GM23248 (cell line): ENCODE results near the gene NME2. TPM values are rescaled to one million over a fixed set of nuclear protein-coding genes. Genes with fewer than 3 reads are reported as not detected.

ENCODE experiments used
- DNase-seq: peaks from one replicate; pipeline ENCODE4 v3.0.0-alpha.2; 2015
- H2AFZ ChIP-seq: fragments of 200-600 bp; sonication (generic); 2 replicates; pipeline ENCODE4 v1.6.1; 2016; ENCODE audit warnings: antibody characterized with exemption
- H3F3A ChIP-seq: fragments of 200-600 bp; sonication (generic); 2 replicates; pipeline ENCODE4 v1.6.1; 2016; ENCODE audit warnings: mild to moderate bottlenecking, antibody characterized with exemption, mixed run types; ENCODE audit not compliant: insufficient read depth
- H3K27ac ChIP-seq: fragments of 200-600 bp; sonication (generic); 2 replicates; pipeline ENCODE4 v1.5.1; 2016; ENCODE audit warnings: mild to moderate bottlenecking
- H3K27me3 ChIP-seq: fragments of 200-600 bp; sonication (generic); replicated peaks from 2 replicates; pipeline ENCODE4 v1.6.1; 2016; ENCODE audit warnings: mild to moderate bottlenecking; ENCODE audit not compliant: insufficient read depth
- H3K36me3 ChIP-seq: fragments of 200-600 bp; sonication (generic); 2 replicates; pipeline ENCODE4 v1.6.1; 2016; ENCODE audit warnings: low read depth, mild to moderate bottlenecking
- H3K4me1 ChIP-seq: fragments of 200-600 bp; sonication (generic); 2 replicates; pipeline ENCODE4 v1.6.1; 2016; ENCODE audit warnings: mild to moderate bottlenecking; ENCODE audit not compliant: insufficient read depth
- H3K4me2 ChIP-seq: fragments of 200-600 bp; sonication (generic); one replicate; pipeline ENCODE4 v1.6.1; 2016; ENCODE audit warnings: mild to moderate bottlenecking; ENCODE audit not compliant: unreplicated experiment
- H3K4me3 ChIP-seq: fragments of 200-600 bp; sonication (generic); 2 replicates; pipeline ENCODE4 v1.5.1; 2016; ENCODE audit warnings: mild to moderate bottlenecking
- H3K79me2 ChIP-seq: fragments of 200-600 bp; sonication (generic); 2 replicates; pipeline ENCODE4 v1.6.1; 2016; ENCODE audit warnings: mild to moderate bottlenecking; ENCODE audit not compliant: insufficient read depth
- H3K9ac ChIP-seq: fragments of 200-600 bp; sonication (generic); 2 replicates; pipeline ENCODE4 v1.6.1; 2016; ENCODE audit warnings: mild to moderate bottlenecking
- H3K9me2 ChIP-seq: fragments of 200-600 bp; sonication (generic); 2 replicates; pipeline ENCODE4 v1.6.1; 2016; ENCODE audit warnings: mixed run types, mild to moderate bottlenecking, moderate library complexity; ENCODE audit not compliant: insufficient read depth
- H3K9me3 ChIP-seq: fragments of 200-600 bp; sonication (generic); one replicate; pipeline ENCODE4 v1.6.1; 2017; ENCODE audit warnings: low read depth
- H4K20me1 ChIP-seq: fragments of 200-600 bp; sonication (generic); 2 replicates; pipeline ENCODE4 v1.6.0; 2016; ENCODE audit not compliant: insufficient read depth
- EZH2 ChIP-seq: fragments of 200-600 bp; sonication (generic); IDR thresholded peaks from 2 replicates; pipeline ENCODE4 v1.6.1; 2018; ENCODE audit warnings: antibody characterized with exemption, mild to moderate bottlenecking; ENCODE audit not compliant: insufficient read depth, poor library complexity, severe bottlenecking
- EZH2phosphoT487 ChIP-seq: fragments of 200-600 bp; sonication (generic); IDR thresholded peaks from 2 replicates; pipeline ENCODE4 v1.6.1; 2018; ENCODE audit warnings: antibody characterized with exemption, moderate library complexity, mild to moderate bottlenecking, low read depth; ENCODE audit not compliant: insufficient read depth
- WGBS, 2 experiments: methylation state at CpG; one replicate each; pipeline ENCODE4 v1.1.6; 2015 to 2017; ENCODE audit warnings: low lambda C conversion rate in 2 of 2, low coverage in 1 of 2; ENCODE audit errors: missing lambda C conversion rate in 2 of 2; 5-methylcytosine and 5-hydroxymethylcytosine counted together
- in situ Hi-C: fragments of 300-500 bp; cut with MboI; formaldehyde crosslinking; loops from 2 replicates; pipeline ENCODE4 v1.15.0; 2020
- polyA plus RNA-seq: library from polyadenylated mRNA; unstranded; fragments of >200 nt; fragmentation: Nextera tagmentation; extraction: Ambion mirVana; gene quantifications from 2 replicates; pipeline ENCODE4 v1.2.1, GENCODE V29; 2016
- total RNA-seq: library from RNA; depleted of rRNA; stranded (reverse); fragments of >200 nt; shearing (Covaris generic); gene quantifications from 2 replicates; pipeline ENCODE4 v1.2.3, GENCODE V29; 2014

The NME2 gene
- total and polyA plus RNA-seq, 2 experiments from 2014 or later, result 673 to 933 TPM

- Histone ChIP-seq H3K27ac (peak overlapping the region; percentile 79), H3F3A (peaks cover 15% of the 10 kb centered on the region; the same call in 1 of the 2 replicates), H3K9me3 (no peaks in the 10 kb centered on the region), H2AFZ (peak overlapping the region; percentile 76), H3K4me3 (peak overlapping the region; percentile 83), H3K79me2 (peaks cover 57% of the 10 kb centered on the region), H3K4me2 (peak overlapping the region; percentile 94), H3K9me2 (no peaks in the 10 kb centered on the region), H3K9ac (peak overlapping the region; percentile 87), H4K20me1 (no peaks in the 10 kb centered on the region), H3K27me3 (no peaks in the 10 kb centered on the region), H3K36me3 (no peaks in the 10 kb centered on the region; the same call in 1 of the 2 replicates), H3K4me1 (peaks cover 11% of the 10 kb centered on the region; the same call in 1 of the 2 replicates)
- in situ Hi-C loops, result no loop called here
- no peak for TF ChIP-seq EZH2
- TF ChIP-seq EZH2phosphoT487, result no peak
- DNase-seq, result peak; percentile 44
- WGBS, 2 experiments, result 1 to 2% methylated on average over 6 of the region's 6 CpGs
These were observed 12.0 kb upstream of the NME2 start for GRCh38 chr17:51154176-51154575.

GRCh38 chr17:51155416-51155815 is 10.8 kb upstream of the NME2 start:
- TF ChIP-seq EZH2phosphoT487 (no peak), EZH2 (no peak)
- Histone ChIP-seq H3K27ac (no peak overlapping the region), H3K9me3 (no peaks in the 10 kb centered on the region), H3K79me2 (peaks cover 68% of the 10 kb centered on the region), H3F3A (peaks cover 15% of the 10 kb centered on the region; the same call in 1 of the 2 replicates), H3K36me3 (no peaks in the 10 kb centered on the region; the same call in 1 of the 2 replicates), H3K4me2 (no peak overlapping the region), H3K9ac (no peak overlapping the region), H3K9me2 (no peaks in the 10 kb centered on the region), H2AFZ (no peak overlapping the region), H3K27me3 (no peaks in the 10 kb centered on the region), H3K4me3 (peak overlapping the region; percentile 83; the same call in 1 of the 2 replicates), H4K20me1 (no peaks in the 10 kb centered on the region), H3K4me1 (peaks cover 11% of the 10 kb centered on the region; the same call in 1 of the 2 replicates)
- in situ Hi-C loops, result no loop called here
- WGBS, 2 experiments, result 98 to 99% methylated on average over 8 of the region's 8 CpGs
- DNase-seq, result no peak

GRCh38 chr17:51159604-51160003 is 6.6 kb upstream of the NME2 start:
- DNase-seq, result no peak
- no peak for TF ChIP-seq EZH2
- TF ChIP-seq EZH2phosphoT487, result no peak
- Histone ChIP-seq H3K79me2 (peaks cover 57% of the 10 kb centered on the region), H3K4me3 (no peak overlapping the region), H3K9me2 (no peaks in the 10 kb centered on the region), H3K36me3 (peaks cover 20% of the 10 kb centered on the region), H3K9ac (no peak overlapping the region), H3K9me3 (no peaks in the 10 kb centered on the region), H3K27ac (no peak overlapping the region), H3K27me3 (no peaks in the 10 kb centered on the region), H3K4me2 (no peak overlapping the region), H4K20me1 (no peaks in the 10 kb centered on the region), H3F3A (peaks cover 7% of the 10 kb centered on the region; the same call in 1 of the 2 replicates), H3K4me1 (peaks cover 6% of the 10 kb centered on the region; the same call in 1 of the 2 replicates), H2AFZ (no peak overlapping the region)
- in situ Hi-C loops, result no loop called here
- WGBS, 2 experiments, result 97% methylated on average over 3 of the region's 3 CpGs

- no peak for DNase-seq
- 81 to 87% methylated on average over 3 of the region's 3 CpGs for WGBS, 2 experiments
- peaks cover 20% of the 10 kb centered on the region for H3K36me3 ChIP-seq
These were observed 4.7 kb upstream of the NME2 start for GRCh38 chr17:51161541-51161940.

More at GRCh38 chr17:51161541-51161940, 4.7 kb upstream of the NME2 start:
- Histone ChIP-seq H3K27ac (no peak overlapping the region), H3F3A (0 out of 2 replicates have a peak, but pooled peaks cover 6% of the 10 kb centered on the region), H3K9me3 (no peaks in the 10 kb centered on the region), H3K4me3 (no peak overlapping the region), H3K27me3 (no peaks in the 10 kb centered on the region), H3K79me2 (peaks cover 37% of the 10 kb centered on the region), H4K20me1 (no peaks in the 10 kb centered on the region), H3K4me1 (no peaks in the 10 kb centered on the region), H3K9me2 (no peaks in the 10 kb centered on the region), H2AFZ (no peak overlapping the region), H3K4me2 (no peak overlapping the region), H3K9ac (no peak overlapping the region)
- TF ChIP-seq EZH2, result no peak
- no peak for TF ChIP-seq EZH2phosphoT487
- in situ Hi-C loops, result no loop called here
